T-cell (primary cell): Measurements from ENCODE around the gene JMJD6. TPM values are rescaled to one million over a fixed set of nuclear protein-coding genes. Genes with fewer than 3 reads are reported as not detected.
A peak's percentile ranks its signal among the peaks of the same experiment; 100 is the strongest.

ENCODE experiments used
- ATAC-seq, 4 experiments: fragments of 200-7000 bp in 3 of 4; fragments of 150-1000 bp in 1 of 4; cut with Tn5 transposase; replicated peaks in 1 of 4; 1 replicate in 3 of 4; 2 replicates in 1 of 4; pipeline ENCODE4 v1.10.0; 2021; ENCODE audit warnings: moderate library complexity in 3 of 4, mild to moderate bottlenecking in 2 of 4, moderate number of reproducible peaks in 1 of 4
- CTCF ChIA-PET, 2 donors: fragments of 300-600 bp; sonication (Branson Sonifier 250); formaldehyde crosslinking; loops; one replicate each; lab custom pipeline; 2022; ENCODE audit warnings: antibody characterized with exemption in 2 of 2; lab: Charles Lee
- POLR2A ChIA-PET, 2 donors: fragments of 300-600 bp; sonication (Branson Sonifier 250); formaldehyde crosslinking; loops; one replicate each; lab custom pipeline; 2022; ENCODE audit warnings: antibody characterized with exemption in 2 of 2; lab: Charles Lee
- DNase-seq, 35 experiments: peaks; one replicate each; pipeline versions ENCODE4 v3.0.0 to v3.0.0-alpha.2; 2013 to 2023
- H3K27ac ChIP-seq: one replicate; pipeline ENCODE4 v1.5.1; 2013; ENCODE audit warnings: low read length
- H3K27me3 ChIP-seq, 2 experiments: replicated peaks in 1 of 2; 1 replicate in 1 of 2; 2 replicates in 1 of 2; pipeline versions ENCODE4 v1.6.1 to v1.7.0; 2013; ENCODE audit warnings: low read length in 1 of 2, mixed read lengths in 1 of 2; ENCODE audit not compliant: control insufficient read depth in 2 of 2, insufficient read depth in 2 of 2; ENCODE audit errors: extremely low read depth in 1 of 2
- H3K36me3 ChIP-seq, 2 donors: 1 replicate in 1 of 2; 2 replicates in 1 of 2; pipeline versions ENCODE4 v1.6.1 to v1.7.0; 2013; ENCODE audit warnings: low read length in 1 of 2; ENCODE audit not compliant: control insufficient read depth in 2 of 2, insufficient read depth in 1 of 2; ENCODE audit errors: extremely low read depth in 1 of 2
- H3K4me1 ChIP-seq, 2 experiments: 1 replicate in 1 of 2; 2 replicates in 1 of 2; pipeline versions ENCODE4 v1.6.1 to v1.7.0; 2013; ENCODE audit warnings: low read length in 2 of 2, mixed read lengths in 1 of 2; ENCODE audit not compliant: insufficient read depth in 2 of 2, control insufficient read depth in 1 of 2; ENCODE audit errors: extremely low read depth in 1 of 2
- H3K4me3 ChIP-seq, 2 donors: 1 replicate in 1 of 2; 2 replicates in 1 of 2; pipeline versions ENCODE4 v1.5.1 to v1.7.0; 2013; ENCODE audit warnings: mild to moderate bottlenecking in 2 of 2, low read length in 1 of 2, moderate library complexity in 1 of 2; ENCODE audit not compliant: control insufficient read depth in 1 of 2; ENCODE audit errors: extremely low read depth in 1 of 2
- H3K9me3 ChIP-seq: 2 replicates; pipeline ENCODE4 v1.7.0; 2013
- H3K27ac Mint-ChIP-seq, 2 donors: one replicate each; pipeline ENCODE4 v1.8.0; 2020 to 2021; ENCODE audit warnings: mild to moderate bottlenecking in 2 of 2, mixed read lengths in 2 of 2
- H3K27me3 Mint-ChIP-seq, 2 donors: one replicate each; pipeline ENCODE4 v1.8.0; 2021 to 2022; ENCODE audit warnings: mixed read lengths in 2 of 2
- H3K36me3 Mint-ChIP-seq: one replicate; pipeline ENCODE4 v1.8.0; 2021; ENCODE audit warnings: mixed read lengths
- H3K4me1 Mint-ChIP-seq, 3 donors: one replicate each; pipeline ENCODE4 v1.8.0; 2020 to 2022; ENCODE audit warnings: mixed read lengths in 3 of 3, mild to moderate bottlenecking in 1 of 3
- H3K4me3 Mint-ChIP-seq, 3 donors: one replicate each; pipeline ENCODE4 v1.8.0; 2020 to 2022; ENCODE audit warnings: mild to moderate bottlenecking in 3 of 3, mixed read lengths in 3 of 3, moderate library complexity in 3 of 3
- H3K9me3 Mint-ChIP-seq, 3 donors: one replicate each; pipeline ENCODE4 v1.8.0; 2020 to 2022; ENCODE audit warnings: mixed read lengths in 3 of 3
- WGBS: methylation state at CpG from one replicate; pipeline ENCODE4 v1.1.5; 2013; ENCODE audit warnings: missing lambda C conversion rate; ENCODE audit not compliant: insufficient coverage; 5-methylcytosine and 5-hydroxymethylcytosine counted together
- total RNA-seq, 35 experiments: library from RNA in 6 of 35; stranded (reverse) in 6 of 35; fragments of 120-200 nt in 1 of 35; gene quantifications; one replicate each; pipeline versions ENCODE4 v1.2.1 to v1.2.4 and lab custom pipeline; 2013 to 2026

The JMJD6 gene
- total RNA-seq, 5 donors from 2014 or later (not counting 1 experiment from before 2014, with no cell fraction given), result 48.7 to 155 (median 56.6) TPM

- peaks cover 21 to 37% of the 10 kb centered on the region in 2 experiments for H3K4me1 ChIP-seq
- no peaks in the 10 kb centered on the region for H3K9me3 Mint-ChIP-seq
- H3K36me3 Mint-ChIP-seq, result peaks cover 45% of the 10 kb centered on the region
- H3K4me3 ChIP-seq, result peak overlapping the region; percentile 81 to 94
- DNase-seq, result no peak
- ATAC-seq, result no peak
- H3K27me3 Mint-ChIP-seq, result no peaks in the 10 kb centered on the region
- H3K4me1 Mint-ChIP-seq, result peaks cover 46 to 52% (median 48%) of the 10 kb centered on the region in 3 donors
- POLR2A ChIA-PET, result interaction anchor here in 1 of 2 donors (1.0 kb wide), 1 partner anchor 12 kb away, joined by 6 read pairs; the partner anchor contains the start of genes JMJD6 and METTL23
- CTCF ChIA-PET, result interaction anchor here in 1 of 2 donors (0.6 to 2.3 kb wide), 4 partner anchors 12 to 78 kb away, joined by 3 to 8 read pairs (median 6); partner anchors contain the start of genes JMJD6 and METTL23
- H3K9me3 ChIP-seq, result no peaks in the 10 kb centered on the region
- peak overlapping the region; percentile 97 to 98 for H3K27ac Mint-ChIP-seq
- peaks cover 0 to 51% of the 10 kb centered on the region in 2 donors for H3K36me3 ChIP-seq
- H3K4me3 Mint-ChIP-seq, result peak overlapping the region; percentile 93 to 95 (median 95)
- no CpG with 5 or more reads among the region's 7 CpGs for WGBS
- H3K27me3 ChIP-seq, result no peaks in the 10 kb centered on the region
- H3K27ac ChIP-seq, result peak overlapping the region; percentile 97
Measured at GRCh38 chr17:76738468-76738850, 12.1 kb upstream of the JMJD6 start.

- Mint-ChIP-seq H3K27ac (peak within 1 kb of the TSS; percentile 97 to 98), H3K4me3 (peak within 1 kb of the TSS; percentile 93 to 95 (median 95)), H3K9me3 (no peaks in the 10 kb centered on the region), H3K27me3 (no peaks in the 10 kb centered on the region), H3K4me1 (peaks cover 52 to 58% (median 54%) of the 10 kb centered on the region in 3 donors), H3K36me3 (peaks cover 46% of the 10 kb centered on the region)
- DNase-seq (peak; percentile 80 to 95 (median 89)), ATAC-seq (peak; percentile 71 to 73 (median 72))
- H3K9me3 ChIP-seq, result no peaks in the 10 kb centered on the region
- H3K27ac ChIP-seq, result peak within 1 kb of the TSS; percentile 97
- peak within 1 kb of the TSS; percentile 81 to 94 for H3K4me3 ChIP-seq
- ChIA-PET POLR2A (interaction anchor here (0.5 to 1.0 kb wide), 4 partner anchors 11 to 34 kb away, joined by 3 to 9 read pairs (median 5); partner anchors contain the start of genes JMJD6 (in 1 of the 2) and METTL23 (in 1 of the 2)), CTCF (interaction anchor here in 1 of 2 donors (0.6 to 2.3 kb wide), 3 partner anchors 11 to 78 kb away, joined by 3 to 8 read pairs (median 7); partner anchors contain the start of genes JMJD6 and METTL23)
- H3K36me3 ChIP-seq, result peaks cover 0 to 52% of the 10 kb centered on the region in 2 donors
- WGBS, result under 1% methylated on average over 52 of the region's 57 CpGs
- H3K27me3 ChIP-seq, result no peaks in the 10 kb centered on the region
- H3K4me1 ChIP-seq, result peaks cover 24 to 41% of the 10 kb centered on the region in 2 experiments
Measured at GRCh38 chr17:76737676-76738467, 11.5 kb upstream of the JMJD6 start, which contains the start of gene MFSD11. Gene MFSD11, plus strand, starts transcription at chr17:76738119. Its CDS starts 234 bp downstream, at chr17:76738353.

GRCh38 chr17:76737082-76737675, 10.8 kb upstream of the JMJD6 start, which contains the start of gene SRSF2:
Gene SRSF2, minus strand, starts transcription at chr17:76737331. Its CDS starts 171 bp downstream, at chr17:76737160.
- Mint-ChIP-seq H3K27ac (peak within 1 kb of the TSS; percentile 97 to 98), H3K27me3 (no peaks in the 10 kb centered on the region), H3K4me3 (peak within 1 kb of the TSS; percentile 95 to 97 (median 96)), H3K36me3 (peaks cover 42% of the 10 kb centered on the region), H3K4me1 (peaks cover 58 to 65% (median 61%) of the 10 kb centered on the region in 3 donors), H3K9me3 (no peaks in the 10 kb centered on the region)
- WGBS, result under 1% methylated on average over 51 of the region's 60 CpGs
- Histone ChIP-seq H3K27ac (peak within 1 kb of the TSS; percentile 97), H3K9me3 (no peaks in the 10 kb centered on the region), H3K4me1 (peaks cover 29 to 42% of the 10 kb centered on the region in 2 experiments), H3K4me3 (peak within 1 kb of the TSS; percentile 81 to 94), H3K36me3 (peaks cover 0 to 54% of the 10 kb centered on the region in 2 donors), H3K27me3 (no peaks in the 10 kb centered on the region)
- ChIA-PET POLR2A (interaction anchor here (0.6 to 1.2 kb wide), 3 partner anchors 9 to 79 kb away, joined by 3 to 6 read pairs (median 4); partner anchors contain the start of genes JMJD6 (in 1 of the 2) and METTL23 (in 1 of the 2)), CTCF (interaction anchor here in 1 of 2 donors (1.9 kb wide), 1 partner anchor 10 kb away, joined by 7 read pairs; the partner anchor contains the start of genes JMJD6 and METTL23)
- ATAC-seq, result peak; percentile 68 to 78 (median 72)
- peak; percentile 94 to 100 (median 98) for DNase-seq

DNA sequence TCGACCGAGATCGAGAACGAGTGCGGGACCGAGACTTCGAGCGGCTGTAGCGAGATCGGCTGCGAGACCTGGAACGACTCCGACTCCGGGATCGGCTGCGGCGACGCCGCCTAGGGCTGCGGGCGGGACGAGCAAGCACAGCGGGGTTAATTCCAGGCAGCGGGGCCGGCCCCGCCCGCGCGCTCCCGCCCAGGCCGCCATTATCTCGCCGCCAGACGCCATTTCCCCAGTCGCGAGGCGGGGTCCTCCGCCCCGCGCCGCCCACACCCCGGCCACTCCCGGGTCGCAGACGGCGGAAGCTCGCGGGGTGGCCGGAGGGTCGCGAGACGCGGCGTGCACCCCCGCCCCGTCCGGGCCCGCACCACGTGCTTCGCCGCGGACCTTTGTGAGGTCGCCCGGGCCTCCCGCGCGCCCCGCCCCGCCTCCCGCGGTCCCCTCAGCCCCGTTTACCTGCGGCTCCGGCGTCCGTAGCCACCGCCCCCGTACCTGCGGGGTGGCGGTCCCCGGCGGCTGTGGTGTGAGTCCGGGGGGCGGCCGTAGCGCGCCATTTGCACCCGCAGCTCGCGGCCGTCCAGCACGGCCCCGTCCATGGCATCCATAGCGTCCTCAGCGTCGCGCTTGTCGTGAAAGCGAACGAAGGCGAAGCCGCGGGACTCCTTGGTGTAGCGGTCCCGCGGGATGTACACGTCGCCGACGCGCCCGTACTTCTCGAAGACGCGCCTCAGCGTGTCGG, 10.1 kb upstream of the JMJD6 start:
- Histone ChIP-seq H3K4me3 (peak overlapping the region; percentile 81 to 94), H3K9me3 (no peaks in the 10 kb centered on the region), H3K4me1 (peaks cover 34 to 42% of the 10 kb centered on the region in 2 experiments), H3K27ac (peak overlapping the region; percentile 97), H3K27me3 (no peaks in the 10 kb centered on the region), H3K36me3 (peaks cover 0 to 55% of the 10 kb centered on the region in 2 donors)
- Mint-ChIP-seq H3K9me3 (no peaks in the 10 kb centered on the region), H3K27me3 (no peaks in the 10 kb centered on the region), H3K4me1 (peaks cover 65 to 70% (median 67%) of the 10 kb centered on the region in 3 donors), H3K27ac (peak overlapping the region; percentile 97 to 98), H3K4me3 (peak overlapping the region; percentile 95 to 97 (median 96)), H3K36me3 (peaks cover 41% of the 10 kb centered on the region)
- peak in 34 of 35 experiments; percentile 43 to 81 (median 58) for DNase-seq
- CTCF ChIA-PET, result interaction anchor here in 1 of 2 donors (1.9 kb wide), 1 partner anchor 10 kb away, joined by 7 read pairs; the partner anchor contains the start of genes JMJD6 and METTL23
- ATAC-seq, result peak; percentile 18 to 28 (median 21)
- WGBS, result under 1% methylated on average over 117 of the region's 117 CpGs
- POLR2A ChIA-PET, result interaction anchor here (0.6 to 1.2 kb wide), 5 partner anchors 9 to 874 kb away, joined by 3 to 6 read pairs (median 4); partner anchors contain the start of genes JMJD6 (in 1 of the 2) and METTL23 (in 1 of the 2)

- CTCF ChIA-PET, result interaction anchor here (0.6 to 1.1 kb wide), 2 partner anchors 17 to 328 kb away, joined by 7 to 12 read pairs; no protein-coding TSS in a partner anchor
- H3K9me3 Mint-ChIP-seq, result no peaks in the 10 kb centered on the region
- no peaks in the 10 kb centered on the region for H3K27me3 Mint-ChIP-seq
- no peaks in the 10 kb centered on the region for H3K27me3 ChIP-seq
- POLR2A ChIA-PET, result interaction anchor here (0.6 to 1.4 kb wide), 7 partner anchors 10 to 875 kb away, joined by 3 to 8 read pairs (median 4); partner anchors contain the start of gene UBE2O (in 1 of the 2)
- H3K36me3 Mint-ChIP-seq, result peaks cover 40% of the 10 kb centered on the region
- H3K27ac Mint-ChIP-seq, result peak overlapping the region; percentile 82 to 92
- DNase-seq, result peak in 1 of 35 experiments; percentile 30
- H3K4me3 ChIP-seq, result peak overlapping the region; percentile 81 to 94
- peaks cover 0 to 56% of the 10 kb centered on the region in 2 donors for H3K36me3 ChIP-seq
- 0% methylated on average over 12 of the region's 20 CpGs for WGBS
- H3K4me1 Mint-ChIP-seq, result peaks cover 65 to 70% (median 68%) of the 10 kb centered on the region in 3 donors
- H3K4me1 ChIP-seq, result peaks cover 39 to 42% of the 10 kb centered on the region in 2 experiments
- peak overlapping the region; percentile 95 to 97 (median 96) for H3K4me3 Mint-ChIP-seq
- peak overlapping the region; percentile 82 for H3K27ac ChIP-seq
- H3K9me3 ChIP-seq, result no peaks in the 10 kb centered on the region
- no peak for ATAC-seq
Measured at GRCh38 chr17:76735586-76736348, 9.4 kb upstream of the JMJD6 start.
